ENCODE results near the gene DENND1A.

DENND1A gene

GRCh38 chr9:123772967-123773366 lies 157.0 kb downstream of the DENND1A start:
- TF ChIP-seq GATA3 (IDR thresholded peaks at IDR 0.05; ENCODE audit: low read depth, low read length), result no peak
- no peak for TF ChIP-seq GATA2 (IDR thresholded peaks at IDR 0.05; ENCODE audit: low read depth, low read length)

- no peak for TF ChIP-seq GATA3 (IDR thresholded peaks at IDR 0.05; ENCODE audit: low read depth, low read length)
- no peak for TF ChIP-seq GATA2 (IDR thresholded peaks at IDR 0.05; ENCODE audit: low read depth, low read length)
Observed at GRCh38 chr9:123772374-123772773, 157.6 kb downstream of the DENND1A start.

GRCh38 chr9:123771690-123772089 lies 158.2 kb downstream of the DENND1A start:
- TF ChIP-seq GATA3 (IDR thresholded peaks at IDR 0.05; ENCODE audit: low read depth, low read length), result no peak
- TF ChIP-seq GATA2 (IDR thresholded peaks at IDR 0.05; ENCODE audit: low read depth, low read length), result no peak

GRCh38 chr9:123769719-123770118 lies 160.2 kb downstream of the DENND1A start:
- TF ChIP-seq GATA3 (IDR thresholded peaks at IDR 0.05; ENCODE audit: low read depth, low read length) (no peak), GATA2 (IDR thresholded peaks at IDR 0.05; ENCODE audit: low read depth, low read length) (no peak)

- TF ChIP-seq GATA3 (IDR thresholded peaks at IDR 0.05; ENCODE audit: low read depth, low read length) (no peak), GATA2 (IDR thresholded peaks at IDR 0.05; ENCODE audit: low read depth, low read length) (no peak)
Observed at GRCh38 chr9:123763910-123764588, 165.9 kb downstream of the DENND1A start.

GRCh38 chr9:123761905-123762605 lies 167.9 kb downstream of the DENND1A start:
- TF ChIP-seq GATA2 (IDR thresholded peaks at IDR 0.05; ENCODE audit: low read depth, low read length), result no peak
- no peak for TF ChIP-seq GATA3 (IDR thresholded peaks at IDR 0.05; ENCODE audit: low read depth, low read length)

GRCh38 chr9:123757960-123758359 lies 172.0 kb downstream of the DENND1A start:
- TF ChIP-seq GATA3 (IDR thresholded peaks at IDR 0.05; ENCODE audit: low read depth, low read length) (no peak), GATA2 (IDR thresholded peaks at IDR 0.05; ENCODE audit: low read depth, low read length) (no peak)

GRCh38 chr9:123757547-123757946 lies 172.4 kb downstream of the DENND1A start:
- TF ChIP-seq GATA2 (IDR thresholded peaks at IDR 0.05; ENCODE audit: low read depth, low read length), result no peak
- no peak for TF ChIP-seq GATA3 (IDR thresholded peaks at IDR 0.05; ENCODE audit: low read depth, low read length)

- TF ChIP-seq GATA3 (IDR thresholded peaks at IDR 0.05; ENCODE audit: low read depth, low read length), result no peak
- no peak for TF ChIP-seq GATA2 (IDR thresholded peaks at IDR 0.05; ENCODE audit: low read depth, low read length)
Observed at GRCh38 chr9:123756484-123757106, 173.3 kb downstream of the DENND1A start.

- TF ChIP-seq GATA3 (IDR thresholded peaks at IDR 0.05; ENCODE audit: low read depth, low read length), result no peak
- TF ChIP-seq GATA2 (IDR thresholded peaks at IDR 0.05; ENCODE audit: low read depth, low read length), result no peak
Observed at GRCh38 chr9:123753669-123754258, 176.2 kb downstream of the DENND1A start.

GRCh38 chr9:123753016-123753415 lies 176.9 kb downstream of the DENND1A start:
- TF ChIP-seq GATA3 (IDR thresholded peaks at IDR 0.05; ENCODE audit: low read depth, low read length), result no peak
- no peak for TF ChIP-seq GATA2 (IDR thresholded peaks at IDR 0.05; ENCODE audit: low read depth, low read length)

GRCh38 chr9:123749580-123750202 lies 180.2 kb downstream of the DENND1A start:
- TF ChIP-seq GATA2 (IDR thresholded peaks at IDR 0.05; ENCODE audit: low read depth, low read length), result no peak
- TF ChIP-seq GATA3 (IDR thresholded peaks at IDR 0.05; ENCODE audit: low read depth, low read length), result no peak

- no peak for TF ChIP-seq GATA2 (IDR thresholded peaks at IDR 0.05; ENCODE audit: low read depth, low read length)
- no peak for TF ChIP-seq GATA3 (IDR thresholded peaks at IDR 0.05; ENCODE audit: low read depth, low read length)
Observed at GRCh38 chr9:123746765-123747164, 183.2 kb downstream of the DENND1A start.

GRCh38 chr9:123745933-123746332 lies 184.0 kb downstream of the DENND1A start:
- TF ChIP-seq GATA2 (IDR thresholded peaks at IDR 0.05; ENCODE audit: low read depth, low read length) (no peak), GATA3 (IDR thresholded peaks at IDR 0.05; ENCODE audit: low read depth, low read length) (no peak)

Measured in SH-SY5Y (cell line).